ENCODE results near the gene ELMOD1. TPM values are rescaled to one million over a fixed set of nuclear protein-coding genes. Genes with fewer than 3 reads are reported as not detected.

Gene ELMOD1
- total RNA-seq, 4 donors from 2014 or later, result not detected

- no peak for TF ChIP-seq CTCF (IDR thresholded peaks at IDR 0.05; ENCODE audit: low read depth)
These were observed 108.7 kb downstream of the ELMOD1 start for GRCh38 chr11:107699371-107700285.

GRCh38 chr11:107702109-107702660, 111.2 kb downstream of the ELMOD1 start:
- TF ChIP-seq CTCF (IDR thresholded peaks at IDR 0.05; ENCODE audit: low read depth), result no peak

GRCh38 chr11:107702723-107703122, 111.8 kb downstream of the ELMOD1 start:
- TF ChIP-seq CTCF (IDR thresholded peaks at IDR 0.05; ENCODE audit: low read depth), result no peak

- TF ChIP-seq CTCF (IDR thresholded peaks at IDR 0.05; ENCODE audit: low read depth), result no peak
These were observed 113.5 kb downstream of the ELMOD1 start for GRCh38 chr11:107704451-107704850.

GRCh38 chr11:107705027-107705426, 114.1 kb downstream of the ELMOD1 start:
- no peak for TF ChIP-seq CTCF (IDR thresholded peaks at IDR 0.05; ENCODE audit: low read depth)

- no peak for TF ChIP-seq CTCF (IDR thresholded peaks at IDR 0.05; ENCODE audit: low read depth)
These were observed 115.6 kb downstream of the ELMOD1 start for GRCh38 chr11:107706531-107706930.

- no peak for TF ChIP-seq CTCF (IDR thresholded peaks at IDR 0.05; ENCODE audit: low read depth)
These were observed 116.3 kb downstream of the ELMOD1 start for GRCh38 chr11:107707215-107707671.
